GM19099 (cell line): ENCODE results near the gene GRK6.

Source experiments
- POLR2A ChIP-seq: IDR thresholded peaks from 3 replicates; pipeline ENCODE4 v1.6.1; 2011; ENCODE audit warnings: low read depth; ENCODE audit not compliant: insufficient read length; ENCODE audit errors: extremely low read depth

GRK6 gene

DNA sequence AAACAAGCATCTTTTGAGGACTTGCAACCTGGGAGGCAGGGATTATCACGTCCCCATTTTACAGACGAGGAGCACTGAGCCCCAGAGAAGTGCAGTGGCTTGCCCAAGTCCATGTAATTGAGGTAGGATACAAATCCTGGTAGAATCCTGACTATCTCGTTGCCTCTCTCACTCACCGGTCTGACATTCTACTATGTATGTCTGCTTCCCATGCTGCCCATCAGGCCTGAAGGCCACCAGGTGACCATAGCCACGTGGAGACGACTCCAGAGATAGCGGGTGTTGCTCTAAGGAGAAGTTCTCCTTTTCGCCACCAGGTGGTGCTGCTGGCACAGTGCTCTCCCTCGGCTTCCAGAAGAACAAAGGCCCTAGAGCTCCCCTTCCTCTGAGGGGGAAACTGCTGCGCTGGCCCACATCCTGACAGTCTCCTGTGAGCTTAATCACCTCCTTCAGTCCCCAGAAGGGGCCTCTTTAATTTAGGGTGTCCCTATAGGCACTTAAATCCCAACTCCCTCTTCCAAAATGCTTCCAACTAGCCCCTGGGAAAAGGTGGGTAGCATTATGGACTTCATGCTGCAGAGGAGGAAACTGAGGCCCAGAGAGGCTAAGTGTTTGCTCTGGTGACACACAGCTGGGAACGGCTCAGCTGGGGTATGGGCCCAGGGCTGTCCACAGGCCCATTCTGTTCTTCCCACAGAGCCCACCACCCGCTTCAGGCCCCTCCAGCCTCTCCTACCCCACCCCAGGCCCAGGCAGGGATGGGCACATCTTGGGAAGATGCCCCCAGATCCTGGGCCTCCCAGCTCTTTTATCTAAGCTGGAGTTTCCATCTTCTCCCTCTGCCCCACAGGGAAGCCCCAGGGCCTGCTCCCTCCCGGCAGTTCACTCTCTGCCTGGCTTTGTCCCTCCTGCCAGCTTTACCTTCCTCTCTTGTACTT lies 35.8 kb upstream of the GRK6 start:
- no peak for TF ChIP-seq POLR2A

DNA sequence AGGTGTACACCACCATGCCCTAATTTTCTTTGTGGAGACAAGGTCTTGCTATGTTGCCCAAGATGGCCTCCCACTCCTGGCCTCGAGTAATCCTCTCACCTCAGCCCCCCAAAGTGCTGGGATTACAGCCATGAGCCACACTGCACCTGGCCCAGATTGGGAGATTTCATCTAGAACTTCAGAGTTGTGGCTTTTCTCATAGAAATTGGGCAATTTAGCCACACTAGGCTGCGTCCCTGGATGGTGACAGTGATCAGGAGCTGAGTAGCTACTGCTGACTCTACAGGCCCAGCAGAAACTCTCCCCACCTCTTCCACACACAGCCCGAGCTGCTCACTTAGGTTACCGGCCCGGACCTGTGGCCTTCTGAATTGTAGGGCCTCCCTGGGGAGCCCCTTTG lies 33.7 kb upstream of the GRK6 start:
- no peak for TF ChIP-seq POLR2A

DNA sequence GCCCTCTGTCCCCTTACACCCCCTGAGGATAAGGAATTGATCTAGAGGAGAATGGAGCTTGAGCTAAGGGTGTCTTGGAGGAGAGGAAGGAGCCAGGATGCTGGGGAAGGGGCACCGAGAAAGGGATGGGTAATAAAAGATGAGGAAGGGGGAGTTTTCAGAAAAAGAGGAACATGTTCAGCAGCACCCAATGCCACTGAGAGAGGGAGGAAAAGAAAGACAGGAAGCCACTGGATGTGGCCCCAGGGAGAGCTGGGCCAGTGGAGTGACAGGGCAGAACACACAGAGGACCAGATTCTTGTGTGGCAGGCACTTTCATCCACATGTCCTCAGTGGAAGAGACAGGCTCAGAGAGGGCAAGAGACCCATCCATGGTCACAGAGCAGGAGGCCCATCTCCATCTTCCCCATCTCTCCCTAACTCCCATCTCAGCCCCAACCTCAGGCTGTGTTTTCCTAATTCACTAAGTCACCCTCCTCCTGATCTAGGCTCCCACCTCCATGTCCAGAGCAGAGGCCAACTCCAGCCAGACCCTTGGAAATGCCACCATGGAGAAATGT lies 33.2 kb upstream of the GRK6 start:
- no peak for TF ChIP-seq POLR2A

DNA sequence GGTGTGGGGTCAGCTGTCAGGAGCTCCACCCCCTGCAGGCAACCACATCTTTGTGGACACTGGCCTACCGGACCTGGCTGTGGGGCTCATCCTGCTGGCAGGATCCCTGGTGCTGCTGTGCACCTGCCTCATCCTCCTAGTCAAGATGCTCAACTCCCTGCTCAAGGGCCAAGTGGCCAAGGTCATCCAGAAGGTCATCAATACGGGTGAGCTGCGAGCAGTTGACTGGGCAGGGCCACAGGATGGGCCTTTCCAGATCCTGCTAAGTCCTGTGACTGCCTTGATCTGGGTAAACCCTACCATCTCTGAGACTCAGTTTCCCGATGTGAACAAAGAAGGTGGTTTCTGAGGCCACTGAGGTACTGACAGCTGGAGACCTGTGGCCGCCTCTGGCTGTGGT lies 32.5 kb upstream of the GRK6 start:
- TF ChIP-seq POLR2A = no peak

DNA sequence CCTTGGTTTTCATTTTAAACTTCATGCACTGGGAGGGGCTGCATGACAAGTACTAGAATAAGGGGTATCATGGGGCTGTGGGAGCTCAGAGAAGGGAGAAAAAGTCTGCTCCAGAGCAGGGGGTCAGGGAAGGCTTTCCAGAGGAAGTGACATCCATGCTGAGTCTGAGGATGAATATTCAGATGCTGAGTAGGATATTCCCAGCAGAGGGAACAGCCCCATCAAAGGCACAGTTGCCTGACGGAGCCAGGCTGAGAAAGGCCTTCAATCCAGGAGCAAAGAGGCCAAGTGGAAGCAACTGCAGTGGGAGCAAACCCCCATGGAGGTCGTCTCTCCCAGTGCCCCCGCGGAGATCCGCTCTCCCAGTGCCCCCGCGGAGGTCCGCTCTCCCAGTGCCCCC lies 30.4 kb upstream of the GRK6 start:
- TF ChIP-seq POLR2A = no peak

DNA sequence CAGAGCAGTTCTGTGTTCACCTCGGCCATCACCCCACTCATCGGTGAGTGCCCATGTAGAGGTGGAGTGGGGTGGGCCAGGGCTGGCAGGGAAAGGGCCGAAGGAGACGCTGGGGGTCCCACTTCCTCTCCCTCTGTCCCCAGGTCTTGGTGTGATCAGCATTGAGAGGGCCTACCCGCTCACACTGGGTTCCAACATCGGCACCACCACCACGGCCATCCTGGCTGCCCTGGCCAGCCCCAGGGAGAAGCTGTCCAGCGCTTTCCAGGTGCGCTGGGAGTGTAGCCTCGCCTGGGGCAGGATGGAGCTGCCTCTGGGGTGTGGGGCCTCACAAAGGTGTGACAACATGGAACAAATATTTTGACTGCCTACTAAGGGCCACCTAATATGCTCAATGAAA lies 29.7 kb upstream of the GRK6 start:
- TF ChIP-seq POLR2A = no peak

DNA sequence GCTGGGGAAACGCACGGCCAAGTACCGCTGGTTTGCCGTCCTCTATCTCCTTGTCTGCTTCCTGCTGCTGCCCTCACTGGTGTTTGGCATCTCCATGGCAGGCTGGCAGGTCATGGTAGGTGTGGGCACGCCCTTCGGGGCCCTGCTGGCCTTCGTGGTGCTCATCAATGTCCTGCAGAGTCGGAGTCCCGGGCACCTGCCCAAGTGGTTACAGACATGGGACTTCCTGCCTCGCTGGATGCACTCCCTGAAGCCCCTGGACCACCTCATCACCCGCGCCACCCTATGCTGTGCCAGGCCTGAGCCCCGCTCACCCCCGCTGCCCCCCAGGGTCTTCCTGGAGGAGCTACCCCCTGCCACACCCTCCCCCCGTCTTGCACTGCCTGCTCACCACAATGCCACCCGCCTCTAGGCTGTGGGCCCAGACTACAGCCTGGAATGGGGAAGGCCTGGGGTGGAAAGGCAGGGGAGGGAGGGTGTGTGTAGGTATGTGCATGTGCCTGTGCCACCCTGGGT lies 28.5 kb upstream of the GRK6 start:
- no peak for TF ChIP-seq POLR2A

DNA sequence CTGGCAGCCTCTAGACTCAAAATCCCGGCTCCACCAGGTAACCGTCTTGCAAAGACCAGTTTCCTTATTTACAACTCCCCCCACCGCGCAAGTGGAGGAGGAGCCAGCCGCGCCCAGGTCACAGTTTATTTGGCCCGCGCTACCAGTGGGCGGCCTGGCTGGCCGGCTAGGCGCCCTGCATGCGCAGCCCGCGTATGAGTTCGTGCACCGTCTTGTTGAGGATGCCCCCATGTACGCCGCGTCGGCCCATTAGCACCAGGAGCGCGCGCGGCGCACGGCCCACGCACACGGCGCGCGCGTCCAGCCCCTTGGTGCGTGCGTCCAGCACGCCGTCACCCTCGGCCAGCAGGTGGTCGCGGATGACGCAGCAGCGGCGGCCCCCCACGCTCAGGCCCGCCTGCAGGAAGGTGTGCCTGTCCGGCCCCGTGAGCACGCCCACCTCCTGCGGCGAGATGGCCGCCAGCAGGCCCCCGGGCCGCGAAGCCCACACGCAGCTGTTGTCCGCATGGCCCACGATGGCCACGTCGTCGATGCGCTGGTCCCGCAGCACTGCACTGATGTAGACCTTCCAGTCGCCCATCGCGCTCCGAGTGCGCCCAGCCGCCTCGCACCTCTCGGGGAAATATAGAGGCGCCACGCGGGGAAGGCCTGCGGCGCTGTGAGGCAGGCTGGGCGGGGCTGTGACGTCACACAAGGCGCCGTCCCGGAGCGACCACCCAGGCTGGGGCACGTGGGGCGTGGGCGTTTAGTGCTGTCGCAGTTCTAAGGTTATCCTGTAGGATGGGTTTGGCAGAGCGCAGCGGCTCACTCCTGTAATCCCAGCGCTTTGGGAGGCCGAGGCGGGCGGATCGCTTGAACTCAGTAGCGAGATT lies 26.2 kb upstream of the GRK6 start, which contains the start of gene PFN3:
Gene PFN3 (minus strand): TSS at position 665 of the 872 bp plus-strand sequence. CDS start 85 bp downstream, at position 580.
- no peak for TF ChIP-seq POLR2A

DNA sequence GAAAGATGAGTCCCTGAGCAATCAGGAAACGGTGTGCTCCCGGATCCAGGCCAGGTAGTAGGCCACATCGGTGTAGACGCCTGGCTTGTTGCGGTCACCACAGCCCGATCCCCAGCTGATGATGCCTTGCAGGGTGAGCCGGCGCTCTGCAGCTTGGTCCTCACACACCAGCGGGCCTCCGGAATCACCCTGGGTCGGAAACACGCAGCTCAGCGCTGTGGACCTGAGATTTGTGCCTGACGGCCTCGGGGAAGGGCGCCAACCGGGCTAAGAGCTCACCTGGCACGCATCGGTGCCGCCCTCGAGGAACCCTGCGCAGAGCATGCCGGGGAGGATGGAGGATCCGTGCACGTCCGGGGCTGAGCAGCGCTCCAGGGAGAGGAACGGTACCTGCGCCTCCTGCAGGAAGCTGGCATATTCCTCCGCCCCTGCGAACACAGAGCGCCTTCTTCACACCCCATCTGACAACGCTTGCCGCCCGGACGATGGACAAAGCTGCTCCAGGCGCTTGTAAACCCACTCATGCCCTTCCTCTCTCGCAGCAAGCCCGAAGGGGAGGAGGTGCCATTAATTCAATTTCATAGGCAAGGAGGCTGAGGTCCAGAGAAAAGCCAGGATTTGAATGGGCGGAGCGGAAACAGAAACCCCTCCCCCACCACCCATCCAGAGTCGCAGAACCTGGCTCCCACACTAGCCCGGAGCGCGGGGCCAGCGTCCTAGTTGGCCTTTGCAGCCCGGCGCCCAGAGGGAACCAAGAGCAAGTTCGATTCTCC lies 24.0 kb upstream of the GRK6 start:
- TF ChIP-seq POLR2A = no peak

DNA sequence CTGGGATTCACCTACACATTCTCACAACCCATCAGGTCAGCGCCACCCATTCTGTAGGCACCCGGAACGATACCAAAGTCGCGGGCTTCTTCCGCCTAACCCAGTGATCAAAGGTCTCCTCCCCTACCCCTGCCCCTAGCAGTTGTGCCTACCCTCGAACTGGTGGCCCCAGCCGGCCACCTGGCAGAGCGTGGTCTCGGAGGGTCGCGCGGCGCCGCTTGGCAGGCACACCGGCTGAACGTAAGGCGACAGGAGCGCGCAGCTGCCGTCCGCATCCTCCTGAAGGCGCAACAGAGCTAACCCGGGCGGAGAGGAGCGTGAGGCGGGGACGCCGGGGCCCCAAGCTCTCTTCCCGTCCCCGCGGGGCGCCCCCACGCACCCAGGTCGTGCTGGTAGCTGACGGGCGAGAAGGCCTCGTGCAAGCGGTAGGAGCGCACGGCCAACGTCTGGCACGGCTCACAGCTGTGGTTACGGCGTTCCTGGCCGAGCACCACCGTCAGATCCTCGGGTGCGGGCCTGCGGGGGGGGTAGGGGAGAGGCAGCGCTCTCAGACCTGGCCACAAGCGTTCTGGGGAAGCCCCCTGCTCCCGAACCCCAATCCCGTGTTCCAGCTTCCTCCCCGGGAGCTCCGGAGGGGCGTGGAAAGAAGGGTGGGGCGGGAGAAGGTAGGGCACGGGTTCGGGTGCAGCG lies 23.2 kb upstream of the GRK6 start:
- TF ChIP-seq POLR2A = no peak

DNA sequence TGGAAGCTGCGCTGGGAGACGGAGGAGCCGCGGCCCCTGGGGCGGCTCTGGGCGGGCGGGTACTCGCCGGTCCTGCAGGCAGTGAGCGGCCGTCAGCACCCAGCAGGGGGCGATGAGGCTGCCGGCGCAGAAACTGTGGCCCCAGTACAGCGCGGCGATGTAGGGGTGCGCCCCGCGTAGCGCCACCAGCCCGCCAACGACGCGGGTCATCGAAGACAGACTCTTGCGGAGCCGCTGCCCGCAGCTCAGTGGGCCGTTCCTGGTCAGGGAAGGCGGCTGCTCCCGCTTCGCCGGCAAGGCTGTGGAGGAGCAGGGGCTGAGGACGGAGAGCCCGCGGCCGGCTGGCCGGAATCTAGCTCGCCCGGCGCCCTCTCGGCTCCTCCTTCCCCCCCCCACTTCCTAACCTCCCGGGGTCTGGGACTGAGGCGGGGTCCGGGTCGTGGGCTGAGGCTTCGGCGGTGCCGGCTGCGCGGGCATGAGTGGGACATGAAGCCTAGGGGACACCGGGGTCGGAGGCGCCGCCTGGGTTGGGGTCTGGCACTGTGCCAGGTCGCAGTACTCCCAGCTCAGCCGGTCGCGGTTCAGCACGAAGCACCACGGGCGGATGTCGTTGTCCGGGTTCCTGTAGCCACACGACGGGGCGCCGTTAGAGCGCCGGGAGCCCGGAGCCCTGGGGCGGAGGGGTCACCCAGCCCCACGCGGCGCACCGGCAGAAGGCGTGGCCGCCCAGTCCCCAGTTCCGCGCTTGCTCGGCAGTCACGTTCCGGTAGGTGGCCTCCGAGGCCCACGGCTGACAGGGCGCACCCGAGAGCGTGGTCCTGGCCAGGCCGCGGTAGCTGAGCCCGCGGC lies 22.5 kb upstream of the GRK6 start:
- peak; percentile 49 for TF ChIP-seq POLR2A

DNA sequence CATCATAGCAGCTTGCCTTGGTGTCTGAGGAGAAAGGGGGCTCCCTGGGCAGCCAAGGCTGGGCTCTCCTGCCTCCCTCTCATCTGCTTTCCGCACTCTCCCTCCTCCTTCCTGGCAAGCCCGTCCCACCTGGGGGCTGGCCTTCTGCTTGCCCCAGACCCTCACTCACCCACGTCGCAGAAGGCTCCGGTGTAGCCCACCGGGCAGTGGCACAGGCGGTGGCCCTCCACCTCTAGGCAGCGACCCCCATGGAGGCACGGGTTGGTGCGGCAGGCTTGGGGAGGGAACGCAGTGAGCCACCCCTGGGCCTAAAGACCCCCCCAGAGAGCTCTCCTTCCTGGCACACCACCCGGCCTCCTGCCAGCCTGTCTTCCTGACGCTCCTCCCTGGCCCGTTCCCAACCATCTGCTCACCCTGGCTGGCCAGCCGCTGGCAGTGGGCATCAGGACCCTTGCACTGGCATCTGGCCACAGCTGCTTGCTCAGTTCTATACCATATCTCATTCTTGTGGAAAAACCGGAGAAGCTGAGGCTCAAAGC lies 21.8 kb upstream of the GRK6 start:
- no peak for TF ChIP-seq POLR2A

DNA sequence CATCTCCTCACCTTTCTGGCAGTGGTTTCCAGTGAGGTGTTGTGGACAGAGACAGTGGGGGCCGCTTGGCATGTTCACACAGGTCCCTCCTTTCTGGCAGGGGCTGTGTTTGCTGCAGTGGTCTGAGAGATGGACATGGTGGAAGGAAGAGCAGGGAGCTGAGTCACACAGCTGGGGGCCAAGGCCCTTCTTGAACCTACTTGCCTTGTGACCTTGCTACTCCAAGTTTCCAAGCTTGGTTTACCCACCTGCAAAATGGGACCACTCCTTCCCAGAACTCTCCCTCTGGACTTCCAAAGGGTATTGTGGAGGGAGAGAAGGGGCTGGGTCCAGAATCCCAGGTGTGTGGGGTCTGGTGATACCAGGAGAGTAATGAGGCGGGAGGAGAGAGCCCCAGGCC lies 21.2 kb upstream of the GRK6 start:
- no peak for TF ChIP-seq POLR2A
